Left lung (tissue), 10 donors: ENCODE measurements around the gene KCTD10. TPM values are rescaled to one million over a fixed set of nuclear protein-coding genes. Genes with fewer than 3 reads are reported as not detected.

Experiments
- ATAC-seq: fragments of 200-7000 bp; cut with Tn5 transposase; one replicate; pipeline ENCODE4 v1.9.1; 2020; ENCODE audit warnings: moderate library complexity
- DNase-seq, 4 donors: peaks; one replicate each; pipeline ENCODE4 v3.0.0-alpha.2; 2013 to 2020
- H3K27ac ChIP-seq, 2 donors: fragments of 200-600 bp; sonication (generic) in 1 of 2; one replicate each; pipeline versions ENCODE4 v1.5.0 to v1.8.0; 2020 to 2021
- H3K27me3 ChIP-seq, 2 donors: fragments of 200-600 bp; sonication (generic) in 1 of 2; one replicate each; pipeline versions ENCODE4 v1.5.0 to v1.8.0; 2020 to 2021
- H3K36me3 ChIP-seq, 2 donors: fragments of 200-600 bp; sonication (generic) in 1 of 2; one replicate each; pipeline versions ENCODE4 v1.5.0 to v1.8.0; 2020 to 2021
- H3K4me1 ChIP-seq, 2 donors: fragments of 200-600 bp; one replicate each; pipeline ENCODE4 v1.8.0; 2021
- H3K4me3 ChIP-seq, 2 donors: fragments of 200-600 bp; sonication (generic) in 1 of 2; one replicate each; pipeline versions ENCODE4 v1.5.0 to v1.8.0; 2020 to 2021; ENCODE audit warnings: mild to moderate bottlenecking in 1 of 2
- H3K9me3 ChIP-seq, 2 donors: fragments of 200-600 bp; sonication (generic) in 1 of 2; one replicate each; pipeline versions ENCODE4 v1.5.0 to v1.8.0; 2020 to 2021
- intact Hi-C, 2 donors: fragments of 100-400 bp; cut with DNase I; formaldehyde crosslinking; loops; one replicate each; pipeline versions ENCODE4 v1.11.2 to v1.14.2; 2022
- polyA plus RNA-seq, 6 donors: library from polyadenylated mRNA; unstranded; fragments of 120-200 nt; gene quantifications; one replicate each; pipeline ENCODE4 v1.2.1, GENCODE V29; 2013; ENCODE audit not compliant: insufficient read length in 6 of 6
- total RNA-seq, 2 donors: library from RNA; stranded (reverse); fragmentation: NEBNext Ultra II Directional; extraction: Animal tissue kit (Norgen Biotek cat#: 25700); gene quantifications; one replicate each; pipeline ENCODE4 v1.2.1, GENCODE V29; 2021
- TF ChIP-seq, protein P1 (sequence below), 2 donors: fragments of 200-600 bp; sonication (generic) in 1 of 2; IDR thresholded peaks; one replicate each; pipeline versions ENCODE4 v1.5.0 to v1.8.0; 2021; ENCODE audit warnings: antibody characterized with exemption in 2 of 2
- donor health status: DM: no; HTN: yes; CAD: no.
- donor health status: DM: no; HTN: no; CAD: no.

Gene KCTD10
- total and polyA plus RNA-seq, 8 donors: 42.7 to 68.2 (median 49.7) TPM

DNA sequence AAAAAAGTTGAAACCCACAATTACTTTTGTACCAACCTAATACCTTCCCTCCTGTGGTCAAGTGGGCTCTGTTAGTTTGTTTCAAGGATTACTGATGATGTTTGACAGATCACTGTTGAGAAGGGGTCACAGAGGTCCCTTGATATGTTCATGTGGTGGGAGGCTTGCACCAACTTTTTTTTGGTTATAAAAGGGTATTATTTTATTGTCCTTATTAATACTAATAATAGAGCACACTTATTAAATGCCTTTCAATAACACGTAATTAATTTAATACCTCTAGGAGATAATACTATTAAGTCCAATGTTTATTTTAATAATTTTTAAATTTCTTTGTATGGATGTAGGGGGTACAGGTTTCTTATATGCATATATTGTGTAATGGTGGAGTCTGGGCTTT, 4.8 kb upstream of the KCTD10 start:
- no peak overlapping the region for H3K27ac ChIP-seq
- ATAC-seq (no peak), DNase-seq (no peak)
- H3K4me1 ChIP-seq: peaks cover 9 to 18% of the 10 kb centered on the region in 2 donors
- H3K9me3 ChIP-seq: no peaks in the 10 kb centered on the region
- TF ChIP-seq, protein P1, sequence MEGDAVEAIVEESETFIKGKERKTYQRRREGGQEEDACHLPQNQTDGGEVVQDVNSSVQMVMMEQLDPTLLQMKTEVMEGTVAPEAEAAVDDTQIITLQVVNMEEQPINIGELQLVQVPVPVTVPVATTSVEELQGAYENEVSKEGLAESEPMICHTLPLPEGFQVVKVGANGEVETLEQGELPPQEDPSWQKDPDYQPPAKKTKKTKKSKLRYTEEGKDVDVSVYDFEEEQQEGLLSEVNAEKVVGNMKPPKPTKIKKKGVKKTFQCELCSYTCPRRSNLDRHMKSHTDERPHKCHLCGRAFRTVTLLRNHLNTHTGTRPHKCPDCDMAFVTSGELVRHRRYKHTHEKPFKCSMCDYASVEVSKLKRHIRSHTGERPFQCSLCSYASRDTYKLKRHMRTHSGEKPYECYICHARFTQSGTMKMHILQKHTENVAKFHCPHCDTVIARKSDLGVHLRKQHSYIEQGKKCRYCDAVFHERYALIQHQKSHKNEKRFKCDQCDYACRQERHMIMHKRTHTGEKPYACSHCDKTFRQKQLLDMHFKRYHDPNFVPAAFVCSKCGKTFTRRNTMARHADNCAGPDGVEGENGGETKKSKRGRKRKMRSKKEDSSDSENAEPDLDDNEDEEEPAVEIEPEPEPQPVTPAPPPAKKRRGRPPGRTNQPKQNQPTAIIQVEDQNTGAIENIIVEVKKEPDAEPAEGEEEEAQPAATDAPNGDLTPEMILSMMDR (IDR thresholded peaks at IDR 0.05): no peak
- intact Hi-C loops: no loop called here
- H3K4me3 ChIP-seq: no peak overlapping the region
- H3K27me3 ChIP-seq: no peaks in the 10 kb centered on the region
- H3K36me3 ChIP-seq: peaks cover 0 to 44% of the 10 kb centered on the region in 2 donors

DNA sequence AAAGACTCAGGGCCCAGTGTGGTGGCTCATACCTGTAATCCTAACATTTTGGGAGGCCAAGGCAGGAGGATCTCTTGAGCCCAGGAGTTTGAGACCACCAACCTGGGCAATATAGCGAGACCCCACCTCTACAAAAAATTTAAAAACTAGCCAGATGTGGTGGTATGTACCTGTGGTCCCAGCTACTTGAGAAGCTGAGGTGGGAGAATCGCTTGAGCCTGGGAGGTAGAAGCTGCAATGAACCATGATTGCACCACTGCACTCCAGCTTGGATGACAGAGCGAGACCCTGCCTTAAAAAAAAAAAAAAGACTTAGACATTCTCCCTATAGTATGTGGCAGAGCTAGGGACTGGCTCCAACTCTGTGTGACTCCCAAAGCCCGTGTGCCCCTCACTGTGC, 3.3 kb upstream of the KCTD10 start:
- no peak overlapping the region for H3K4me3 ChIP-seq
- DNase-seq (no peak), ATAC-seq (no peak)
- TF ChIP-seq, protein P1 (IDR thresholded peaks at IDR 0.05): no peak
- H3K27ac ChIP-seq: no peak overlapping the region
- intact Hi-C loops: no loop called here
- no peaks in the 10 kb centered on the region for H3K9me3 ChIP-seq
- no peaks in the 10 kb centered on the region for H3K27me3 ChIP-seq
- H3K36me3 ChIP-seq: peaks cover 0 to 29% of the 10 kb centered on the region in 2 donors
- H3K4me1 ChIP-seq: peaks cover 19 to 32% of the 10 kb centered on the region in 2 donors

DNA sequence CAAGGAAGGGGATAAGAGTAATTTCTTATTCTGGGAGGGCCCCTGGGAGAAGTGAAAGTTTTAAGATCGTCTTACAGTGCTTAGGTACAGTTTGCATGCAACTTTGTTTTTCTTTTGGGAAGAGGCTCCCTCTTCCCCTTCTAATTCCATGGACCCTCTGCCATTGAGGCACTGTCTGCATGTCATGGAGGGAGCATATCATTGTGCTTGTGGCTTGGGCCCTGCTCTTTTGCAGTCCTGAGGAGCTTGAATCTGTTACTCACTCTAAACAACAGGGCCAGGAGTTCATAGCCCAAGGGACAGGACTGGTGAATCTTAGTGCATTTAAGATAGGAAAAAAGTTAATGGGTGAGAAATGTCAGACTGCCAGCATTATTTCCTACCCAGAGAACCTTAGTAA, 2.7 kb upstream of the KCTD10 start:
- Histone ChIP-seq H3K4me1 (peaks cover 20 to 37% of the 10 kb centered on the region in 2 donors), H3K9me3 (no peaks in the 10 kb centered on the region), H3K27me3 (no peaks in the 10 kb centered on the region)

DNA sequence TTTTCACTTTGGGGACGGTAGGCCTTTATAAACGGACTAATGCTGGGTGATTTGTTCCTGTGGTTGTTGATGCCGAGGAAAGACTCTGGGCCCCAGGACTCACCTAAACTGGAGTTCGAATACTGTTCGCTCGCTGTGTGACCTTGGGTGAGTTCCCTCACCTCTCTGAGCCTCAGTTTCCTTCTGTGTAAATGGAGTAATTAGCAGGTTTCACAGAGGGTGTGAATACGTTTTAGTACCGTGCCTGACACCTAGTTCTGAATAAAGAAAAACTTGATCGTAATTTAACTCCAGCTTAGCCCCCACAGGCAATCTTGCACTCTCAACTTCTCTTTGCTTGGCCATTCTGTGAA, 839 bp upstream of the KCTD10 start:
- intact Hi-C loops: loop anchor here in 1 of 2 donors (2.0 kb wide), 1 partner anchor 45 kb away; no protein-coding TSS in a partner anchor
- DNase-seq: no peak
- Histone ChIP-seq H3K9me3 (no peaks in the 10 kb centered on the region), H3K4me1 (peaks cover 20 to 47% of the 10 kb centered on the region in 2 donors), H3K27ac (peak overlapping the region; percentile 89 to 97), H3K36me3 (peaks cover 0 to 13% of the 10 kb centered on the region in 2 donors), H3K4me3 (peak overlapping the region; percentile 72 to 90), H3K27me3 (no peaks in the 10 kb centered on the region)
- no peak for ATAC-seq
- TF ChIP-seq, protein P1 (IDR thresholded peaks at IDR 0.05): no peak

More for the DNA sequence above, 2.7 kb upstream of the KCTD10 start:
- no peak overlapping the region for H3K27ac ChIP-seq
- peaks cover 0 to 23% of the 10 kb centered on the region in 2 donors for H3K36me3 ChIP-seq
- no peak overlapping the region for H3K4me3 ChIP-seq
- no peak for ATAC-seq
- intact Hi-C loops: no loop called here
- no peak for DNase-seq
- TF ChIP-seq, protein P1 (IDR thresholded peaks at IDR 0.05): no peak

DNA sequence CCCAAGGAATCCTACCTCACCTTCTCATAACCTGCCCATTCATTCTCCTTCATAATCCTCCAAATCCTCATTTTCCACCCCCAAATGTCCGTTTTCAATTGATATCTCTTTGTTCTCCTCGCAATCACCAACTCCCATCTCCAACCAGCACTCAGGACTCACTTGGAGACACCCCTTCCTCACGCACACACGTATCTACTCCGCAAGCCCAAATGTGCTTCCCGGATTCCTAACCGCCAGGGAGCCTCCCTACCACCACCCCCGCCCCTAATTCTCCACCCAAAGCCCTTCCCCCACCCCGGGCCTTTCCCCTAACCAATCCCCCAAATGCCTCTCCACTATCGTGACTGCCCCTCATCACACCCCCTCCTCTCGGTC, 304 bp downstream of the KCTD10 start:
- H3K36me3 ChIP-seq: peaks cover 0 to 16% of the 10 kb centered on the region in 2 donors
- TF ChIP-seq, protein P1 (IDR thresholded peaks at IDR 0.05): no peak
- H3K4me1 ChIP-seq: peaks cover 20 to 50% of the 10 kb centered on the region in 2 donors
- intact Hi-C loops: loop anchor here in 1 of 2 donors (2.0 kb wide), 1 partner anchor 44 kb away; no protein-coding TSS in a partner anchor
- peak in 1 of 4 donors; percentile 9 for DNase-seq
- H3K27ac ChIP-seq: peak overlapping the region; percentile 89 to 97
- no peaks in the 10 kb centered on the region for H3K9me3 ChIP-seq
- H3K27me3 ChIP-seq: no peaks in the 10 kb centered on the region
- ATAC-seq: peak; percentile 16
- H3K4me3 ChIP-seq: peak overlapping the region; percentile 72 to 90
